HEK293 (cell line): ENCODE results near the gene TMEM81.

Experiments used
- BCL11A ChIP-seq: fragments of 450-650 bp; formaldehyde crosslinking; IDR thresholded peaks from 2 replicates; pipeline ENCODE4 v1.5.1; 2016; ENCODE audit warnings: low read depth, missing biosample characterization, missing genetic modification characterization
- EGR2 ChIP-seq: fragments of 450-650 bp; formaldehyde crosslinking; IDR thresholded peaks from 2 replicates; pipeline ENCODE4 v1.5.1; 2016; ENCODE audit warnings: low read depth, missing biosample characterization, missing genetic modification characterization
- GLI2 ChIP-seq: fragments of 450-650 bp; formaldehyde crosslinking; IDR thresholded peaks from 2 replicates; pipeline ENCODE4; 2017; ENCODE audit warnings: missing biosample characterization, missing genetic modification characterization, low read depth, borderline replicate concordance
- HOXA7 ChIP-seq: sonication (generic); formaldehyde crosslinking; IDR thresholded peaks from 2 replicates; pipeline ENCODE4 v1.8.1; 2022; ENCODE audit warnings: missing genetic modification reagents, borderline replicate concordance
- KLF16 ChIP-seq: fragments of 450-650 bp; formaldehyde crosslinking; IDR thresholded peaks from 2 replicates; pipeline ENCODE4 v1.5.1; 2017; ENCODE audit warnings: missing biosample characterization, missing genetic modification characterization
- MYNN ChIP-seq: fragments of 450-650 bp; formaldehyde crosslinking; IDR thresholded peaks from 2 replicates; pipeline ENCODE4 v1.5.1; 2016; ENCODE audit warnings: missing biosample characterization, missing genetic modification characterization, borderline replicate concordance
- OVOL3 ChIP-seq: fragments of 450-650 bp; formaldehyde crosslinking; IDR thresholded peaks from 2 replicates; pipeline ENCODE4 v1.5.1; 2016; ENCODE audit warnings: missing biosample characterization, missing genetic modification characterization
- SP2 ChIP-seq: fragments of 450-650 bp; formaldehyde crosslinking; IDR thresholded peaks from 2 replicates; pipeline ENCODE4 v1.5.1; 2016; ENCODE audit warnings: missing biosample characterization, missing genetic modification characterization
- TRIM28 ChIP-seq: IDR thresholded peaks from 2 replicates; pipeline ENCODE4 v1.6.1; 2011; ENCODE audit warnings: low read length, control low read depth, borderline replicate concordance
- ZBTB8A ChIP-seq: fragments of 450-650 bp; formaldehyde crosslinking; IDR thresholded peaks from 2 replicates; pipeline ENCODE4 v1.5.1; 2016; ENCODE audit warnings: missing biosample characterization, missing genetic modification characterization
- ZEB2 ChIP-seq: fragments of 450-650 bp; formaldehyde crosslinking; IDR thresholded peaks from 2 replicates; pipeline ENCODE4 v1.5.1; 2016; ENCODE audit warnings: missing biosample characterization, missing genetic modification characterization
- ZFP3 ChIP-seq: fragments of 450-650 bp; formaldehyde crosslinking; IDR thresholded peaks from 2 replicates; pipeline ENCODE4 v1.5.1; 2016; ENCODE audit warnings: low read depth, missing biosample characterization, missing genetic modification characterization
- ZNF16 ChIP-seq: fragments of 450-650 bp; formaldehyde crosslinking; IDR thresholded peaks from 2 replicates; pipeline ENCODE4 v1.5.1; 2016; ENCODE audit warnings: low read depth, missing biosample characterization, missing genetic modification characterization
- ZNF169 ChIP-seq: fragments of 450-650 bp; formaldehyde crosslinking; IDR thresholded peaks from 2 replicates; pipeline ENCODE4 v1.5.1; 2016; ENCODE audit warnings: missing biosample characterization, missing genetic modification characterization
- ZNF19 ChIP-seq: fragments of 450-650 bp; formaldehyde crosslinking; IDR thresholded peaks from 2 replicates; pipeline ENCODE4; 2016; ENCODE audit warnings: missing biosample characterization, missing genetic modification characterization, low read depth
- ZNF221 ChIP-seq: fragments of 450-650 bp; formaldehyde crosslinking; IDR thresholded peaks from 2 replicates; pipeline ENCODE4 v1.5.1; 2017; ENCODE audit warnings: missing biosample characterization, missing genetic modification characterization, borderline replicate concordance
- ZNF223 ChIP-seq: fragments of 450-650 bp; formaldehyde crosslinking; IDR thresholded peaks from 2 replicates; pipeline ENCODE4 v1.5.1; 2016; ENCODE audit warnings: missing biosample characterization, missing genetic modification characterization
- ZNF354C ChIP-seq: fragments of 450-650 bp; formaldehyde crosslinking; IDR thresholded peaks from 2 replicates; pipeline ENCODE4 v1.5.1; 2016; ENCODE audit warnings: missing biosample characterization, missing genetic modification characterization, low read depth, borderline replicate concordance
- ZNF394 ChIP-seq: fragments of 450-650 bp; formaldehyde crosslinking; IDR thresholded peaks from 2 replicates; pipeline ENCODE4 v1.5.1; 2016; ENCODE audit warnings: missing biosample characterization, missing genetic modification characterization, mild to moderate bottlenecking, moderate library complexity, borderline replicate concordance
- ZNF426 ChIP-seq: fragments of 450-650 bp; formaldehyde crosslinking; IDR thresholded peaks from 2 replicates; pipeline ENCODE4 v1.5.1; 2017; ENCODE audit warnings: missing biosample characterization, missing genetic modification characterization, mild to moderate bottlenecking, inconsistent platforms, moderate library complexity
- ZNF501 ChIP-seq: fragments of 450-650 bp; formaldehyde crosslinking; IDR thresholded peaks from 2 replicates; pipeline ENCODE4 v1.5.1; 2016; ENCODE audit warnings: missing biosample characterization, missing genetic modification characterization
- ZNF558 ChIP-seq: fragments of 450-650 bp; formaldehyde crosslinking; IDR thresholded peaks from 2 replicates; pipeline ENCODE4 v1.5.1; 2016; ENCODE audit warnings: missing biosample characterization, missing genetic modification characterization
- ZNF624 ChIP-seq: fragments of 450-650 bp; formaldehyde crosslinking; IDR thresholded peaks from 2 replicates; pipeline ENCODE4 v1.5.1; 2017; ENCODE audit warnings: missing biosample characterization, missing genetic modification characterization
- ZNF626 ChIP-seq: fragments of 450-650 bp; sonication (Bioruptor Pico); formaldehyde crosslinking; IDR thresholded peaks from 2 replicates; pipeline ENCODE4 v1.5.1; 2018; ENCODE audit warnings: missing biosample characterization, missing genetic modification characterization, inconsistent platforms
- ZNF629 ChIP-seq: fragments of 450-650 bp; formaldehyde crosslinking; IDR thresholded peaks from 2 replicates; pipeline ENCODE4 v1.5.1; 2017; ENCODE audit warnings: missing biosample characterization, missing genetic modification characterization
- ZNF664 ChIP-seq: fragments of 450-650 bp; formaldehyde crosslinking; IDR thresholded peaks from 2 replicates; pipeline ENCODE4 v1.5.1; 2016; ENCODE audit warnings: missing biosample characterization, missing genetic modification characterization
- ZNF791 ChIP-seq: fragments of 450-650 bp; formaldehyde crosslinking; IDR thresholded peaks from 2 replicates; pipeline ENCODE4 v1.5.1; 2016; ENCODE audit warnings: missing biosample characterization, missing genetic modification characterization
- TF ChIP-seq, protein P1 (sequence below): fragments of 450-650 bp; formaldehyde crosslinking; IDR thresholded peaks from 2 replicates; pipeline ENCODE4 v1.5.1; 2016; ENCODE audit warnings: missing biosample characterization, missing genetic modification characterization, borderline replicate concordance
- TF ChIP-seq, protein P2 (sequence below): fragments of 450-650 bp; formaldehyde crosslinking; IDR thresholded peaks from 2 replicates; pipeline ENCODE4 v1.5.1; 2016; ENCODE audit warnings: missing biosample characterization, missing genetic modification characterization
- TF ChIP-seq, protein P3 (sequence below): fragments of 450-650 bp; formaldehyde crosslinking; IDR thresholded peaks from 2 replicates; pipeline ENCODE4 v1.5.1; 2016; ENCODE audit warnings: missing biosample characterization, missing genetic modification characterization
- TF ChIP-seq, protein P4 (sequence below): fragments of 450-650 bp; formaldehyde crosslinking; IDR thresholded peaks from 2 replicates; pipeline ENCODE4 v1.5.1; 2016; ENCODE audit warnings: missing biosample characterization, missing genetic modification characterization

Gene TMEM81

GRCh38 chr1:205121660-205122488 lies 37.6 kb upstream of the TMEM81 start, which contains the start of gene RBBP5 (continued):
- TF ChIP-seq ZNF624 (tag by site-specific recombination) (peak; percentile 87; the same call in 1 of the 2 replicates), ZNF664 (tag by site-specific recombination) (peak; percentile 92), SP2 (peak; percentile 72), ZBTB8A (tag by site-specific recombination) (peak; percentile 80), ZNF626 (peak; percentile 97), ZEB2 (peak; percentile 94), ZNF16 (tag by site-specific recombination) (no peak; the same call in 1 of the 2 replicates), ZNF19 (tag by site-specific recombination) (no peak), MYNN (tag by site-specific recombination) (0 out of 2 replicates have a peak, but pooled peaks have one; percentile 30), TRIM28 (peak; percentile 96), ZNF558 (tag by site-specific recombination) (peak; percentile 95), EGR2 (tag by site-specific recombination) (peak; percentile 73), ZFP3 (tag by site-specific recombination) (no peak), ZNF501 (tag by site-specific recombination) (peak; percentile 99), BCL11A (tag by site-specific recombination) (peak; percentile 91), ZNF791 (tag by site-specific recombination) (no peak), OVOL3 (tag by site-specific recombination) (peak; percentile 63; the same call in 1 of the 2 replicates), KLF16 (tag by site-specific recombination) (peak; percentile 97), ZNF169 (tag by site-specific recombination) (no peak), GLI2 (tag by site-specific recombination) (peak; percentile 64; the same call in 1 of the 2 replicates), ZNF426 (tag by site-specific recombination) (no peak), HOXA7 (CRISPR knock-in tag) (no peak), ZNF221 (tag by site-specific recombination) (no peak), ZNF354C (tag by site-specific recombination) (no peak), ZNF223 (tag by site-specific recombination) (no peak), ZNF629 (tag by site-specific recombination) (peak; percentile 95), ZNF394 (peak; percentile 92)
- TF ChIP-seq, protein P1, sequence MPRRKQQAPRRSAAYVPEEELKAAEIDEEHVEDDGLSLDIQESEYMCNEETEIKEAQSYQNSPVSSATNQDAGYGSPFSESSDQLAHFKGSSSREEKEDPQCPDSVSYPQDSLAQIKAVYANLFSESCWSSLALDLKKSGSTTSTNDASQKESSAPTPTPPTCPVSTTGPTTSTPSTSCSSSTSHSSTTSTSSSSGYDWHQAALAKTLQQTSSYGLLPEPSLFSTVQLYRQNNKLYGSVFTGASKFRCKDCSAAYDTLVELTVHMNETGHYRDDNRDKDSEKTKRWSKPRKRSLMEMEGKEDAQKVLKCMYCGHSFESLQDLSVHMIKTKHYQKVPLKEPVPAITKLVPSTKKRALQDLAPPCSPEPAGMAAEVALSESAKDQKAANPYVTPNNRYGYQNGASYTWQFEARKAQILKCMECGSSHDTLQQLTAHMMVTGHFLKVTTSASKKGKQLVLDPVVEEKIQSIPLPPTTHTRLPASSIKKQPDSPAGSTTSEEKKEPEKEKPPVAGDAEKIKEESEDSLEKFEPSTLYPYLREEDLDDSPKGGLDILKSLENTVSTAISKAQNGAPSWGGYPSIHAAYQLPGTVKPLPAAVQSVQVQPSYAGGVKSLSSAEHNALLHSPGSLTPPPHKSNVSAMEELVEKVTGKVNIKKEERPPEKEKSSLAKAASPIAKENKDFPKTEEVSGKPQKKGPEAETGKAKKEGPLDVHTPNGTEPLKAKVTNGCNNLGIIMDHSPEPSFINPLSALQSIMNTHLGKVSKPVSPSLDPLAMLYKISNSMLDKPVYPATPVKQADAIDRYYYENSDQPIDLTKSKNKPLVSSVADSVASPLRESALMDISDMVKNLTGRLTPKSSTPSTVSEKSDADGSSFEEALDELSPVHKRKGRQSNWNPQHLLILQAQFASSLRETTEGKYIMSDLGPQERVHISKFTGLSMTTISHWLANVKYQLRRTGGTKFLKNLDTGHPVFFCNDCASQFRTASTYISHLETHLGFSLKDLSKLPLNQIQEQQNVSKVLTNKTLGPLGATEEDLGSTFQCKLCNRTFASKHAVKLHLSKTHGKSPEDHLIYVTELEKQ (tag by site-specific recombination), result peak; percentile 83
- TF ChIP-seq, protein P2, sequence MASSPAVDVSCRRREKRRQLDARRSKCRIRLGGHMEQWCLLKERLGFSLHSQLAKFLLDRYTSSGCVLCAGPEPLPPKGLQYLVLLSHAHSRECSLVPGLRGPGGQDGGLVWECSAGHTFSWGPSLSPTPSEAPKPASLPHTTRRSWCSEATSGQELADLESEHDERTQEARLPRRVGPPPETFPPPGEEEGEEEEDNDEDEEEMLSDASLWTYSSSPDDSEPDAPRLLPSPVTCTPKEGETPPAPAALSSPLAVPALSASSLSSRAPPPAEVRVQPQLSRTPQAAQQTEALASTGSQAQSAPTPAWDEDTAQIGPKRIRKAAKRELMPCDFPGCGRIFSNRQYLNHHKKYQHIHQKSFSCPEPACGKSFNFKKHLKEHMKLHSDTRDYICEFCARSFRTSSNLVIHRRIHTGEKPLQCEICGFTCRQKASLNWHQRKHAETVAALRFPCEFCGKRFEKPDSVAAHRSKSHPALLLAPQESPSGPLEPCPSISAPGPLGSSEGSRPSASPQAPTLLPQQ (tag by site-specific recombination), result peak; percentile 95
- TF ChIP-seq, protein P3, sequence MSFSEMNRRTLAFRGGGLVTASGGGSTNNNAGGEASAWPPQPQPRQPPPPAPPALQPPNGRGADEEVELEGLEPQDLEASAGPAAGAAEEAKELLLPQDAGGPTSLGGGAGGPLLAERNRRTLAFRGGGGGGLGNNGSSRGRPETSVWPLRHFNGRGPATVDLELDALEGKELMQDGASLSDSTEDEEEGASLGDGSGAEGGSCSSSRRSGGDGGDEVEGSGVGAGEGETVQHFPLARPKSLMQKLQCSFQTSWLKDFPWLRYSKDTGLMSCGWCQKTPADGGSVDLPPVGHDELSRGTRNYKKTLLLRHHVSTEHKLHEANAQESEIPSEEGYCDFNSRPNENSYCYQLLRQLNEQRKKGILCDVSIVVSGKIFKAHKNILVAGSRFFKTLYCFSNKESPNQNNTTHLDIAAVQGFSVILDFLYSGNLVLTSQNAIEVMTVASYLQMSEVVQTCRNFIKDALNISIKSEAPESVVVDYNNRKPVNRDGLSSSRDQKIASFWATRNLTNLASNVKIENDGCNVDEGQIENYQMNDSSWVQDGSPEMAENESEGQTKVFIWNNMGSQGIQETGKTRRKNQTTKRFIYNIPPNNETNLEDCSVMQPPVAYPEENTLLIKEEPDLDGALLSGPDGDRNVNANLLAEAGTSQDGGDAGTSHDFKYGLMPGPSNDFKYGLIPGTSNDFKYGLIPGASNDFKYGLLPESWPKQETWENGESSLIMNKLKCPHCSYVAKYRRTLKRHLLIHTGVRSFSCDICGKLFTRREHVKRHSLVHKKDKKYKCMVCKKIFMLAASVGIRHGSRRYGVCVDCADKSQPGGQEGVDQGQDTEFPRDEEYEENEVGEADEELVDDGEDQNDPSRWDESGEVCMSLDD (tag by site-specific recombination), result peak; percentile 41; the same call in 1 of the 2 replicates
- TF ChIP-seq, protein P4, sequence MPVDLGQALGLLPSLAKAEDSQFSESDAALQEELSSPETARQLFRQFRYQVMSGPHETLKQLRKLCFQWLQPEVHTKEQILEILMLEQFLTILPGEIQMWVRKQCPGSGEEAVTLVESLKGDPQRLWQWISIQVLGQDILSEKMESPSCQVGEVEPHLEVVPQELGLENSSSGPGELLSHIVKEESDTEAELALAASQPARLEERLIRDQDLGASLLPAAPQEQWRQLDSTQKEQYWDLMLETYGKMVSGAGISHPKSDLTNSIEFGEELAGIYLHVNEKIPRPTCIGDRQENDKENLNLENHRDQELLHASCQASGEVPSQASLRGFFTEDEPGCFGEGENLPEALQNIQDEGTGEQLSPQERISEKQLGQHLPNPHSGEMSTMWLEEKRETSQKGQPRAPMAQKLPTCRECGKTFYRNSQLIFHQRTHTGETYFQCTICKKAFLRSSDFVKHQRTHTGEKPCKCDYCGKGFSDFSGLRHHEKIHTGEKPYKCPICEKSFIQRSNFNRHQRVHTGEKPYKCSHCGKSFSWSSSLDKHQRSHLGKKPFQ (tag by site-specific recombination), result peak; percentile 77; the same call in 1 of the 2 replicates
